Stomach (tissue), 9 donors: Measurements from ENCODE around the gene ZNF511. TPM values are rescaled to one million over a fixed set of nuclear protein-coding genes. Genes with fewer than 3 reads are reported as not detected.

Experiments used
- DNase-seq, 2 donors: peaks; one replicate each; pipeline versions ENCODE4 v3.0.0 to v3.0.0-alpha.2; 2013 to 2019
- H3K27ac ChIP-seq, 5 donors: fragments of 200-600 bp in 4 of 5; sonication (generic) in 4 of 5; one replicate each; pipeline ENCODE4 v1.5.1; 2013 to 2019; ENCODE audit warnings: mild to moderate bottlenecking in 1 of 5, moderate library complexity in 1 of 5
- H3K27me3 ChIP-seq, 3 donors: fragments of 200-600 bp; sonication (generic); one replicate each; pipeline ENCODE4 v1.5.1; 2017 to 2019; ENCODE audit warnings: mixed run types in 1 of 3
- H3K36me3 ChIP-seq, 4 donors: fragments of 200-600 bp; sonication (generic); 1 replicate in 3 of 4; 2 replicates in 1 of 4; pipeline ENCODE4 v1.5.1; 2016 to 2019
- H3K4me1 ChIP-seq, 4 donors: fragments of 200-600 bp; sonication (generic); one replicate each; pipeline ENCODE4 v1.5.1; 2016 to 2019
- H3K4me3 ChIP-seq, 4 donors: fragments of 200-600 bp; sonication (generic) in 3 of 4; one replicate each; pipeline ENCODE4 v1.5.1; 2016 to 2019; ENCODE audit warnings: mild to moderate bottlenecking in 1 of 4
- H3K9me3 ChIP-seq, 4 donors: fragments of 200-600 bp; sonication (generic); one replicate each; pipeline ENCODE4 v1.5.1; 2016 to 2019
- CTCF ChIP-seq, 7 experiments: fragments of 450-650 bp in 4 of 7; fragments of 200-600 bp in 3 of 7; sonication (generic) in 3 of 7; IDR thresholded peaks; one replicate each; pipeline ENCODE4 v1.5.1; 2016 to 2019; ENCODE audit warnings: antibody characterized with exemption in 7 of 7, control low read depth in 2 of 7, mild to moderate bottlenecking in 1 of 7
- EP300 ChIP-seq: sonication (generic); formaldehyde crosslinking; IDR thresholded peaks from one replicate; pipeline ENCODE4 v1.6.1; 2017; ENCODE audit warnings: antibody characterized with exemption
- POLR2A ChIP-seq, 4 donors: fragments of 450-650 bp; IDR thresholded peaks; one replicate each; pipeline ENCODE4 v1.6.1; 2016; ENCODE audit warnings: antibody characterized with exemption in 4 of 4, control low read depth in 2 of 4, mild to moderate bottlenecking in 1 of 4, moderate library complexity in 1 of 4
- POLR2AphosphoS5 ChIP-seq, 3 donors: sonication (generic); formaldehyde crosslinking; IDR thresholded peaks; one replicate each; pipeline ENCODE4 v1.6.1; 2016; ENCODE audit warnings: antibody characterized with exemption in 3 of 3
- WGBS, 5 donors: extraction: QIAGEN DNeasy Blood & Tissue Kit in 3 of 5; methylation state at CpG; one replicate each; pipeline versions ENCODE4 v1.1.5 to v1.1.7; 2013 to 2018; 5-methylcytosine and 5-hydroxymethylcytosine counted together
- intact Hi-C: fragments of 100-400 bp; cut with DNase I; formaldehyde crosslinking; loops from one replicate; pipeline ENCODE4 v1.15.1; 2023; ENCODE audit warnings: low total_unique reads
- polyA plus RNA-seq, 3 donors: library from polyadenylated mRNA; stranded (reverse); fragments of 200-250 nt; gene quantifications; one replicate each; pipeline ENCODE4 v1.2.3, GENCODE V29; 2013
- total RNA-seq, 5 donors: library from RNA; depleted of rRNA; stranded (reverse); fragments of >200 nt; gene quantifications; one replicate each; pipeline versions ENCODE4 v1.1.0 to v1.2.3, GENCODE V29; 2014 to 2016
- donor health status: healthy with polysubstance abuse.
- donor health status: Bipolar disorder and iron deficiency.
- donor health status: healthy.

The ZNF511 gene
- total and polyA plus RNA-seq, 8 donors = 12.7 to 82.1 (median 55.9) TPM

DNA sequence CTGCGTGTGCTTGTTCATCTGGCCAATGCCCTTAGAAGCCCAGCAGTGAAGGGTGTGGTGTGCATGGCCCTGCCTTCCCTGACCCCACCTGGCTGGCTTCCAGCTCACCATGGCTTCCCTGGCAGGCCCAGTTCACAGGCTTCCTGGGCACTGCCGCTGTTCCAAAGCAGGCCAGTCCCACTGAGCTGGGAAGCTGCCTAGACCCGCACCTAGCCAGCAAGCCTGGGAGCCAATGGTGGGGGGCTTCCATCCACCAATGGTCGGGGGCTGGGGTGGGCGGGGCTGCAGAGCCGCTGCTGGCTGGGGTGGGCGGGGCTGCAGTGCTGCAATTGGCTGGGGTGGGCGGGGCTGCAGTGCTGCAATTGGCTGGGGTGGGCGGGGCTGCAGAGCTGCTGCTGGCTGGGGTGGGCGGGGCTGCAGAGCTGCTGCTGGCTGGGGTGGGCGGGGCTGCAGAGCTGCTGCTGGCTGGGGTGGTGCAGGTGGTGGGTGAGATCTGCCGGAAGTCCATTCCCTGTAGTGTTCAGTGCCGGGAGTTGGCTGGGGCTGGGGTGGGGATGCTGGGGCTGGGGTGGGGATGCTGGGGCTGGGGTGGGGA is 15.6 kb downstream of the ZNF511 start:
- 2 to 16% (median 6%) methylated on average over 4 to 13 of the region's 13 CpGs for WGBS, 5 donors
- TF ChIP-seq CTCF (IDR thresholded peaks at IDR 0.05) (peak in 1 of 7 experiments; percentile 7), POLR2AphosphoS5 (IDR thresholded peaks at IDR 0.05) (no peak)
- peak overlapping the region; percentile 16 to 48 (median 30) for H3K4me3 ChIP-seq
- H3K27me3 ChIP-seq = peaks cover 7 to 75% (median 55%) of the 10 kb centered on the region in 3 donors
- peak; percentile 87 to 92 for DNase-seq
- H3K27ac ChIP-seq = peak overlapping the region in 4 of 5 donors; percentile 46 to 80 (median 67)
- no peaks in the 10 kb centered on the region for H3K36me3 ChIP-seq
- H3K4me1 ChIP-seq = peaks cover 24 to 28% (median 26%) of the 10 kb centered on the region in 4 donors
- intact Hi-C loops = no loop called here
- no peaks in the 10 kb centered on the region for H3K9me3 ChIP-seq

DNA sequence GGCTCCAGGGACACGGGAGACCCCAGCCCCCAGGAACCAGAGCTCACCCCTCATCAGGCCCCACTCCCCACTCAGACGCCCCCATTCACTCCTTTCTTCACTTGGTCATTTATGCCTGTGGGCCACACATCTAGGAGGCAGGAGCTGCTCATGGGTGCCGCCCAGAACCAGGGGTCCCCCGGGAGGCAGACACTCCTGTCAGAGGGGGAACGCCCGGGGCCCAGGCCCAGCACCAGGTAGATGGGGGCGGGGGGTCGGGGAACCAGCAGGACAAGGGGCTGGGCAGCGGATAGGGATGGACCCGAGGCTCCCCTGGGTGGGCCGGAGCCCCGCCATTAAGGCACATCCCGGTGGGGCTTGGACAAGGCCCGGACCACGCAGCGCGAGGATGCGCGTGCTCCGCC is 16.1 kb downstream of the ZNF511 start:
- intact Hi-C loops = no loop called here

GRCh38 chr10:133325440-133326222 is 16.9 kb downstream of the ZNF511 start:
- Histone ChIP-seq H3K36me3 (no peaks in the 10 kb centered on the region), H3K9me3 (no peaks in the 10 kb centered on the region), H3K4me3 (peak overlapping the region; percentile 40 to 48 (median 44)), H3K27me3 (peaks cover 7 to 74% (median 52%) of the 10 kb centered on the region in 3 donors), H3K4me1 (peaks cover 32 to 36% (median 33%) of the 10 kb centered on the region in 4 donors), H3K27ac (peak overlapping the region in 1 of 5 donors; percentile 54)
- intact Hi-C loops = no loop called here
- TF ChIP-seq EP300 (no peak), CTCF (IDR thresholded peaks at IDR 0.05) (no peak), POLR2AphosphoS5 (IDR thresholded peaks at IDR 0.05) (no peak), POLR2A (IDR thresholded peaks at IDR 0.05) (no peak)
- 1 to 7% (median 3%) methylated on average over 40 to 90 of the region's 91 CpGs for WGBS, 5 donors
- peak in 1 of 2 donors; percentile 58 for DNase-seq

More for the DNA sequence above, 16.1 kb downstream of the ZNF511 start:
- Histone ChIP-seq H3K36me3 (no peaks in the 10 kb centered on the region), H3K27ac (peak overlapping the region in 1 of 5 donors; percentile 54), H3K27me3 (peaks cover 7 to 75% (median 52%) of the 10 kb centered on the region in 3 donors), H3K4me3 (peak overlapping the region; percentile 40 to 48 (median 44)), H3K4me1 (peaks cover 30 to 34% (median 31%) of the 10 kb centered on the region in 4 donors), H3K9me3 (no peaks in the 10 kb centered on the region)
- no peak for TF ChIP-seq POLR2A (IDR thresholded peaks at IDR 0.05)
- TF ChIP-seq POLR2AphosphoS5 (IDR thresholded peaks at IDR 0.05) = no peak
- no peak for TF ChIP-seq EP300
- TF ChIP-seq CTCF (IDR thresholded peaks at IDR 0.05) = no peak
- 11 to 20% (median 18%) methylated on average over 4 to 20 of the region's 20 CpGs for WGBS, 5 donors
- DNase-seq = no peak

GRCh38 chr10:133326223-133326551 is 17.5 kb downstream of the ZNF511 start:
- Histone ChIP-seq H3K4me1 (peaks cover 32 to 36% (median 33%) of the 10 kb centered on the region in 4 donors), H3K9me3 (no peaks in the 10 kb centered on the region), H3K36me3 (no peaks in the 10 kb centered on the region), H3K27ac (peak overlapping the region in 1 of 5 donors; percentile 54), H3K4me3 (peak overlapping the region; percentile 40 to 48 (median 44)), H3K27me3 (peaks cover 7 to 74% (median 52%) of the 10 kb centered on the region in 3 donors)
- no peak for DNase-seq
- 26 to 42% (median 33%) methylated on average over 9 of the region's 9 CpGs for WGBS, 5 donors
- TF ChIP-seq CTCF (IDR thresholded peaks at IDR 0.05) (no peak), POLR2A (IDR thresholded peaks at IDR 0.05) (no peak), POLR2AphosphoS5 (IDR thresholded peaks at IDR 0.05) (no peak), EP300 (no peak)
- intact Hi-C loops = no loop called here
